ENCODE results near the gene KLK10. TPM values are rescaled to one million over a fixed set of nuclear protein-coding genes. Genes with fewer than 3 reads are reported as not detected.

KLK10 gene
- total and polyA plus RNA-seq, 10 donors, result 0.06 to 0.13 (median 0.09) TPM; not detected in 7

DNA sequence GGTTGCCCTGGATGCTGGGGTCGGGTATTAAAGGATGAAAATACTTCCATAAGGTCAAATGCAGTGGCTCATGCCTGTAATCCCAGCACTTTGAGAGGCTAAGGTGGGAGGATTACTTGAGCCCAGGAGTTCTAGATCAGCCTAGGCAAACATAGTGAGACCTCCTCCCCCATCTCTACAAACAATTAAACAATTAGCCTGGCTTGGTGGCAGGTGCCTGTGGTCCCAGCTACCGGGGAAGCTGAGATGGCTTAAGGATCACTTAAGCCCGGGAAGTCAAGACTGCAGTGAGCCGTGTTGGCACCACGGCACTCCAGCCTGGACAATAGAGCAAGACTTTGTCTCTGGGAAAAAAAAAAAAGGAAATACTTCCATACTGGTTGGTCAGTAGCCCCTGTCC is 5.4 kb upstream of the KLK10 start:
- 51 to 71% (median 63%) methylated on average over 5 of the region's 5 CpGs for WGBS, 5 donors
- H3K9me3 ChIP-seq, result no peaks in the 10 kb centered on the region
- intact Hi-C loops (cut with DNase I; ENCODE audit: low total_unique reads), result no loop called here
- H3K4me3 ChIP-seq, result no peak overlapping the region
- TF ChIP-seq POLR2AphosphoS5 (IDR thresholded peaks at IDR 0.05), result no peak
- TF ChIP-seq, protein P1, sequence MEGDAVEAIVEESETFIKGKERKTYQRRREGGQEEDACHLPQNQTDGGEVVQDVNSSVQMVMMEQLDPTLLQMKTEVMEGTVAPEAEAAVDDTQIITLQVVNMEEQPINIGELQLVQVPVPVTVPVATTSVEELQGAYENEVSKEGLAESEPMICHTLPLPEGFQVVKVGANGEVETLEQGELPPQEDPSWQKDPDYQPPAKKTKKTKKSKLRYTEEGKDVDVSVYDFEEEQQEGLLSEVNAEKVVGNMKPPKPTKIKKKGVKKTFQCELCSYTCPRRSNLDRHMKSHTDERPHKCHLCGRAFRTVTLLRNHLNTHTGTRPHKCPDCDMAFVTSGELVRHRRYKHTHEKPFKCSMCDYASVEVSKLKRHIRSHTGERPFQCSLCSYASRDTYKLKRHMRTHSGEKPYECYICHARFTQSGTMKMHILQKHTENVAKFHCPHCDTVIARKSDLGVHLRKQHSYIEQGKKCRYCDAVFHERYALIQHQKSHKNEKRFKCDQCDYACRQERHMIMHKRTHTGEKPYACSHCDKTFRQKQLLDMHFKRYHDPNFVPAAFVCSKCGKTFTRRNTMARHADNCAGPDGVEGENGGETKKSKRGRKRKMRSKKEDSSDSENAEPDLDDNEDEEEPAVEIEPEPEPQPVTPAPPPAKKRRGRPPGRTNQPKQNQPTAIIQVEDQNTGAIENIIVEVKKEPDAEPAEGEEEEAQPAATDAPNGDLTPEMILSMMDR (IDR thresholded peaks at IDR 0.05 in 8 of 11, conservative IDR thresholded peaks at IDR 0.05 in 3 of 11), result no peak
- TF ChIP-seq POLR2A (IDR thresholded peaks at IDR 0.05), result no peak
- H3K36me3 ChIP-seq, result no peaks in the 10 kb centered on the region
- H3K4me1 ChIP-seq, result peaks cover 0 to 12% (median 3%) of the 10 kb centered on the region in 6 donors
- H3K27ac ChIP-seq, result no peak overlapping the region
- peaks cover 0 to 98% (median 25%) of the 10 kb centered on the region in 7 donors for H3K27me3 ChIP-seq (replicated peaks in 1 of 7)
- DNase-seq, result no peak

DNA sequence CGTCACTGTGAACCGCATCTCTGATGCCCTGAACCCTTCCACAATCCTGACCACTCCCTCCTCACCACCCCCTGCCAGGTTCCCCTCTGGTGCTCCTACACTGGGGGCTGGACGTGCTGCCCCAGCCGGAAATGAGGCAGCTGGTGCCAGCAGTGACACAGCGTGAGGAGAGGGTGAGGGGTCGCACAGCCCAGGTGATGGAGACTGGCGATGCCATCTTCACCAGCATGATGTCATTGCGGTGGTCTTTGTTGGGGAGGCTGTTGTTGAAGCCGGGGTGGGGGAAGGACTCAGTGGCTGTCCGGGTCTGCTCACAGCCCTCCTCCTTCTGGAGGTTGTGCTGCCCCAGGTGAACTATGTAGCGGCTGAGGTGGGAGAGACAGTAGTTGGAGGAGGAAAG is 4.4 kb upstream of the KLK10 start:
- TF ChIP-seq POLR2AphosphoS5 (IDR thresholded peaks at IDR 0.05), result no peak
- Histone ChIP-seq H3K4me1 (peaks cover 6 to 21% (median 12%) of the 10 kb centered on the region in 6 donors), H3K36me3 (no peaks in the 10 kb centered on the region), H3K27me3 (replicated peaks in 1 of 7) (peaks cover 4 to 98% (median 34%) of the 10 kb centered on the region in 7 donors), H3K27ac (no peak overlapping the region), H3K4me3 (no peak overlapping the region), H3K9me3 (no peaks in the 10 kb centered on the region)
- WGBS, 5 donors, result 59 to 77% (median 73%) methylated on average over 10 to 11 of the region's 11 CpGs
- no peak for DNase-seq
- intact Hi-C loops (cut with DNase I; ENCODE audit: low total_unique reads), result no loop called here

DNA sequence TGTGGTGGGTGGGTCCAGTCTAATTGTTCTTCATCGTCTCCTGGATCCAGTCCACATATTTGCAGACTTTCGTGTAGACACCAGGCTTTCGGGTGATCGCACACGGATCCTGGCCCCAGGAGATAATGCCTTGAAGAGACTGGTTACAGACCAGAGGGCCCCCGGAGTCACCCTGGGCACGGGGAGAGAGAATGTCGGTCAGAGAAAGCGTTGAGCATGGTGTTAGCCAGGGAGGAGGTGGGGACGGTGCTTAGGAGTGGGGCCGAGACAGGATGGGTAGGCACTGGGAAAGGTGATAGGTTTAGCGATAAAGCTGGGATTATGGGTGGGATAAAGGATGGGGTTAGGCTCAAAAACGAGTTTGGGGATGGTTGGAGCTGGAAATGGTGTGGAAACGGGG is 3.0 kb upstream of the KLK10 start:
- Histone ChIP-seq H3K27me3 (replicated peaks in 1 of 7) (peaks cover 4 to 100% (median 48%) of the 10 kb centered on the region in 7 donors), H3K27ac (no peak overlapping the region), H3K9me3 (no peaks in the 10 kb centered on the region), H3K4me3 (no peak overlapping the region), H3K4me1 (peaks cover 10 to 32% (median 22%) of the 10 kb centered on the region in 6 donors), H3K36me3 (no peaks in the 10 kb centered on the region)
- WGBS, 5 donors, result 63 to 71% (median 64%) methylated on average over 14 of the region's 14 CpGs
- DNase-seq, result no peak
- TF ChIP-seq POLR2AphosphoS5 (IDR thresholded peaks at IDR 0.05) (no peak), POLR2A (IDR thresholded peaks at IDR 0.05) (no peak)
- TF ChIP-seq, protein P1 (IDR thresholded peaks at IDR 0.05 in 8 of 11, conservative IDR thresholded peaks at IDR 0.05 in 3 of 11), result no peak
- intact Hi-C loops (cut with DNase I; ENCODE audit: low total_unique reads), result no loop called here

DNA sequence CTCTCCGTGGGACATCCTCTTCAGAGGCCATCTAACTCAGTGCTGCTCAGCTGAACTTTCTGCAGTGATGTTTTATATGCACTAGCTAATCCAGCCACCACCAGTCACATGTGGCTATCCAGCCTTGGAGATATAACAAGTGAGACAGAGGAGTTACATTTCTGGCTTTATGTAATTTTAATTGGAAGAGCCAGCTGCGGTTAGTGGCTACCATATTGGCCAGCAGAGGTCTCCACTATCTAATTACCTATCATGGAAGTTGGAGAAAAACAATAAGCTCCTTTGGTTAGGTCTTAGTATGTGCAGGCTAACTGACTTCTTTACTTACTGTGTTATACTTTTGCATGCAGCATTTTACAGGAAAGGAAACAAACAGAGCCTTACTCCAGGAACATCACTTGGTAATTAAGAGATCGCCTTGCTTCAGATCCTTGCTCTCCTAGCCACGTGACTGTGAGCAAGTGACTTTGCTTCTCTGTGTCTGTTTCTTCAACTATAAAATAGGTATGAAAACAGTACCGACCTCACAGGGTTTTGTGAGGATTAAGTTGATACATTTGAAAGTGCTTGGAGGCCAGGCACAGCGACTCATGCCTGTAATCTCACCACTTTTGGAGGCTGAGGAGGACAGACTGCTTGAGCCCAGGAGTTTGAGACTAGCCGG is 1.6 kb upstream of the KLK10 start:
- H3K27ac ChIP-seq, result no peak overlapping the region
- no peaks in the 10 kb centered on the region for H3K36me3 ChIP-seq
- no peak overlapping the region for H3K4me3 ChIP-seq
- H3K4me1 ChIP-seq, result peaks cover 10 to 42% (median 29%) of the 10 kb centered on the region in 6 donors
- intact Hi-C loops (cut with DNase I; ENCODE audit: low total_unique reads), result no loop called here
- H3K27me3 ChIP-seq (replicated peaks in 1 of 7), result peaks cover 4 to 100% (median 53%) of the 10 kb centered on the region in 7 donors
- 37 to 45% (median 44%) methylated on average over 7 of the region's 7 CpGs for WGBS, 5 donors
- H3K9me3 ChIP-seq, result no peaks in the 10 kb centered on the region
- DNase-seq, result no peak
- TF ChIP-seq POLR2AphosphoS5 (IDR thresholded peaks at IDR 0.05), result no peak
- TF ChIP-seq, protein P1 (IDR thresholded peaks at IDR 0.05 in 8 of 11, conservative IDR thresholded peaks at IDR 0.05 in 3 of 11), result peak in 7 of 11 experiments; percentile 29 to 64 (median 54)

Measured in spleen (tissue), 11 donors.